Inflammatory macrophage treated with lipopolysaccharide for 1 hour (primary cell): ENCODE results near the gene MPO.
A peak's percentile ranks its signal among the peaks of the same experiment; 100 is the strongest.

ENCODE experiments used
- DNase-seq, 2 donors: peaks; one replicate each; pipeline ENCODE4 v3.0.0-alpha.2; 2020 to 2022

MPO gene

DNA sequence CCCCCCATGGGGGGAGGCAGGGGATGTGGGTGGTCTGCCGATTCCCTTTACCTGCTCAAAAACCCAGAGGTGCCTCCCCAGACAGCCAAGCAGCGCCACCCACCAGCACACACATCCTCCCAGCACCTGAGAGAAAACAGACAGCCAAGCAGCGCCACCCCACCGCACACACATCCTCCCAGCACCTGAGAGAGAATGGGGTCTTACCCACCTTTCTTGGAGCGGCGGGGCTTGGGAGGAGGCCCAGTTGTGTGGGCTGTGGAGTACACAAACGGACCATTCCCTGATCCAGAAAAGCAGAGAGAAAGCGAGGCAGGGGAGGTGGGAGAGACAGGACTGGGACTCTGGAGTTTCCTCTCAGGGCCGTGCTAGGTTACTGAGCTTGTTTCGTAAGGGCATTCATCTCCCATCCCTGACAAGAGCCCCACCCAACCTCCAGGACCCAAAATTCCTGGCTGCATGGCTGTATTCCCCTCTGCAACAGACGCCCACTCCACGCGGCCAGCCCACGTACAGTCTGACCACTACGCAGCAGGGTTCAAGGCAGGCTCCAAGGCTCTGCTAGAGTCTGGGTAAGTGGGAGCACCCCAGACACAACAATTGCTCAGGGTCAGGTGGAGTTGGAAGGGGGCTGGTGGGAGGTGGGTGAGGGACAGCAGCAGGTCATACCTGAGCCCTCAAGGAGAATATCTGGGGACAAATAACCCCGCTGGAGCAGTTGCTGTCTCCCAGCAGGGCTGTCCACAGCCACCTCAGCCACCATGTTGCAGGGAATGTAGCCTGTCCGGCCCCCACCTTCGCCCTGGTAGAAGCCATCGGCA lies 25.6 kb upstream of the MPO start:
- DNase-seq: no peak

- no peak for DNase-seq
Measured at GRCh38 chr17:58305626-58306025, 24.9 kb upstream of the MPO start.

DNA sequence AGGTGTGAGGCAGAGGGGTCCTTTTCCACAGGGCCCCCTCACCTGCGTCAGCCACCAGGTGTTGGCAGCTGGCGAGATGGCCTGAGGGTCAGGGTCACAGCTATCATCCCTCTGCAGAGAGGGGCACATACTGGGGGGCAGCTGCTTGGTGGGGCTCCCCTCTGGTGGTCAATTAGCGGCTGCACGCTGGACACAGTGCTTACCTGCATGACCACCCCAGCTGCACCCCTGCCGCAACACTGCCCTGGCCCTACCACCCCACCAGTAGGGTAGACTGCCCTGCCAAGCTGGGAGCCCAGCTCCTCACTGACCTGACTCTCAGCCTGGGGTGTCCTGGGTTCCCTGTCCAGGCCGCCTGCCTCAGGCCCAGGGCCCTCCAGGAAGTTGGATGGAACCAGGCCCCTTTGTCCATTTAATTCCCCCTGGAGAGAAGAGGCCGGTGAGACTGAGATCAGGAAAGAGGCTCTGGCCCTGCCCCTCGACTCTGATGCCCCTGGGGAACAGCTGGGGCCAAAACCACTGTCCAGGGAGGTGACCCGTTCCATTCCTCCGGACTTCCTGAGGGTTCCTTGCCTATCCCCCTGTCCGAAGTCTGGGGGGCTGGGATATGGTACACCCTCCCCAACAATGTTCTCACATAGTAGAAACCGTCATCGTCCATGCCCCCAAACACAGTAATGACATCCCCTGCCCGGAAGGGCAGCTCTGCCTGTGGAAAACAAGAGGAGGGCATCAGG lies 24.2 kb upstream of the MPO start:
- no peak for DNase-seq

DNA sequence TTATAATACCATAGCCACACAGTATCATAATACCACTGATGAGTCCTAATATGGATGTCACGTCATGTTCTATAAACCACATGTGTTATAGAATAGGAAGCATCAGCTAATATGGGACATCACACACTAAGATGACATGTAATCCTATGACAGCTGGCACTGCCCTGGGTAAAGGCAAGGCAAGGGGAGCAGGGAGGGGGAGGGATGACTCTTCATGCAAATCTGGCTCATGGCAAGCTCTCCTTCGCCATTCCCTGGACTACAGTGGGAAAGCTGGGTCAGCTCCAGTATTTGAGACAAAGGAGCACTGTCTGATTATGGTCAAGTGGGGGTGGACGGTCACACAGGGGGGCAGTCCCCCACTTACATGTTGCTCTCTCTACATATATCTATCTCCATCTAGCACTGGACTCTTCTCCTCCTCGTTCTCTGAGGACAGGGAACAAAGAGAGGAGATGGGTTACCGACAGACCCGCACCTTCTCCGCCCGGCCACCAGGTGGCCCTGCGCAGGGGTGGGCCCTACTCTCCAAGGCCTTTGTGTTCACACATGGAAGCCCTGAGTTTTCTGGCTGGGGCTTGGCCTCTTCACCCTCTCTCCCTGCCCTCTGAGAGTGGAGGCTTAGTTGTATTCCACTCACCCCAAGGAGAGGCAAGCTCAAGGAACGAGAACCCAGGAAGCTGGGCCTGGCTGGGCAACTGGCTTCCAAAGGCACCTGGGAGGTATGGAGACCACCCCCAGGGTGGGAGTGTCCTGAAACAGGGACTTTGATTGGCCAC lies 23.4 kb upstream of the MPO start:
- peak; percentile 44 to 66 for DNase-seq

DNA sequence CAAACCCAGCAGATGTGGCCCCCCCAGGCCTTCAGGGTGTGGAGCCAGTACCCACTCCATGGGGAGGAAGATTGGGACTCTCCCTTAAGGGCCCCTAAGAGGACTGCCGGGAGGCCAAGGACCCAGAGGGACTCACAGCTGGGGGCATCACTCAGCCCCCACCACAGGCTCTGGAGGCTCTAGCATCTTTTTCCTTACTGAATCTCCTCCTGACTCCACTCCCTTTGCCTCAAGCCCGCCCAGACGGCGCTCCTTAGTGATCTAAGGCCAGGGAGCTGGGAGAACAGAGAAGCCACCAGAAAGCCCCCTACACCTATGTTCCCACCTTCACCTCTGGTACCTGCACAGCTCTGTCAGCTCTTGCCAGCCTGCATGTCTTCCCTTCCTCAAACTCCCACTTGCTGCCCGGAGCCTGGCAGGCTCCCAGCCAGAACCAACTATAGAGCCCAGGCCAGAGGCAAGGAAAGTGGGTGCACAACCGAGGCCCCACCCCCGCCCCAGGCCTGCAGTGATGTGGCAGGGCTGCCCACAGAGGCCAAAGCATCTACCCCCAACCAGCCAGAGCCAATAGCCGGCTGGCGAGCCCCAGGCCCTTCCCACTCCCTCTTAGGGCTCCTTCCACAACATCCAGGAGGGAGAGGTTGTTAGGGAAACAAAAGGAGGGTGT lies 22.3 kb upstream of the MPO start:
- DNase-seq: no peak

DNA sequence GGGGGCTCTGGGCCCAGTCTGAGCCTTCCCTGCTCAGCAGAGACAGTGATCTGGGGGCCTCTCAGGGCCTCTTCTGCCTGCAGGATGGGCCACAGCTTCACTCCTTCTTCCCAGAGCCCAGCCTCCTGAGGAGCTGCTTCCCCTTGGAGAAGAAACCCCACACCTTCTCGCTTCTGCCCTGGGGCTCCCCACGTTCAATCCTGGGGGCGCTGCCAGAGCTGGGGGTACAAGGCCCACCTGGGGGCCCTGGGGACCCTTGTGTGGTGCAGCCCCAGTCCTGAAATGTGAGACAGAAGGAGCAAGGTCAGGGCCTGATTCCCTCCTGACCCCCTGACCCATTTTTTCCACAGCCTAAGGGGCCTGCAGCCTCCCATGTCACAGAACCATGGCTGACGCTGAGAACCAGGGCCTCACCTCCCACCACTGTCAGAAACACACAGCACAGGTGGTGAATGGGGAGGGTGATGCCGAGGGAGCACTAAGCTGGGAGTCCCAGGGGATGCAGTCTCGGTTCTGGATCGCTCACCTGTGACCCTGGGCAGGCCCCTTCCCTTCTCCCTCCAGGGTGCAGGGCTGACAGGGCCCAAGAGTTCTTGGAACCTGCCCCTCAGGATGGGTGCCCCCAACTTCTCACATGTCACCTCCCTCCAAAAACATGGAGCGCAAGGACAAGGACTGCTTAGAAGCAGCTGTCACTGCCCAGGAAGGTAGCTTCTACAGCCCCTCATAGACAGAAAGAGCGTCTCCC lies 21.6 kb upstream of the MPO start:
- no peak for DNase-seq

GRCh38 chr17:58301504-58302150 lies 20.9 kb upstream of the MPO start:
- no peak for DNase-seq

GRCh38 chr17:58300336-58300735 lies 19.6 kb upstream of the MPO start:
- no peak for DNase-seq

GRCh38 chr17:58294034-58294433 lies 13.3 kb upstream of the MPO start:
- no peak for DNase-seq

GRCh38 chr17:58291246-58291645 lies 10.5 kb upstream of the MPO start:
- peak in 1 of 2 donors; percentile 53 for DNase-seq

- DNase-seq: peak in 1 of 2 donors; percentile 9
Measured at GRCh38 chr17:58289869-58290268, 9.1 kb upstream of the MPO start.

DNA sequence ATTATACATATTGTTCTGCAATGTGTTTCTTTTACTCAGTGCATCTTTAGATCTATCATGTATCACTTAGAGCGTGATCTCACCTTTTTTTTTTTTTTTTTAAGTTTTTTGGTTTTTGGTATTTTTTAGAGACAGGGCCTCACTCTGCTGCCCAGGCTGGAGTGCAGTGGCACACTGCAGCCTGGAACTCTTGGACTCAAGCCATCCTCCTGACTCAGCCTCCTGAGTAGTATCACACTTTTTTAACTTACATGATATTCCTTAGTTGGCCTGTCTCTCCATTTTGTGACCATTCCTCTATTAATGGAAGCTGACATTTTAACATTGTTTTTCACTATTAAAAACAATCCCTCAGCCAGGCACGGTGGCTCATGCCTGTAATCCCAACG lies 4.7 kb upstream of the MPO start:
- no peak for DNase-seq

DNA sequence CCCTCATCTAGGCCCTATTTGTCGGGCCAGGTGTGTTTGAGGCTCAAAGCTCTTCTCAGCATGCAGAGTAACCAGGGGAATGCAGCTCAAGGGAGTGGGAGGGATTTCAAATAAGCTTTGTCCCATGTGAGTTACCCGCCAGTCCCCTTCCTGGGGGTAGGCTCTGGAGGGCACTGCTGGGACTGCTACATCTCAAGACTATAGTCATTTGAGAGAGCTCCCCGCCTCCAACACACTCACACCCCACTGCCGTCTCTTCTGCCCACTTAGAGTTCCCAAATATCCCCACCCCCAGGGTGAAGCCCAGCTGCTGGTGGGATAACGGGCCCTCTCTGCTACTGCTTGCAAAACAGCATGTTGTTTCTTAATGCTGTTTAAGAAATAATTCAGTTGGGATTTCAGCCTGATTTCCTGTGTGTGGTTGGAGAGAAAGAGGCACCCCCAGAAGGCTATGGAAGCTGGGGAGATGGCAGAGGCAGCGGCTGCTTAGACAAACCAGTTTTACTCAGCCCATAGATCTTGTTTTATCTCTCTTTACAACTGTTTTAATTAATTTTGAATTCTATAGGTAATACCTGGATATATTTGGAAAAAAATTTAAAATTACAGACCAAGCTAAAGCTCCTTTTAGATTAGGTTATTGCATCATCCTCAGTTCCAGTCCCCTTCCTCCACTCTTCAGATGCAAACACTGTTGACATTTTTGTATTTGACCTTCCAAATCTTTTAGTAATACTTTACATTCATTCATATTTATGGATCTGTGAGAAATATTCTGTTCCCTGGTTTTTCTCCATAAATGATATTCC lies 4.1 kb upstream of the MPO start:
- peak; percentile 68 to 92 for DNase-seq

GRCh38 chr17:58283674-58284612 lies 3.2 kb upstream of the MPO start:
- DNase-seq: no peak

- DNase-seq: no peak
Measured at GRCh38 chr17:58282442-58282841, 1.7 kb upstream of the MPO start.

GRCh38 chr17:58281511-58282011 lies 826 bp upstream of the MPO start:
- peak in 1 of 2 donors; percentile 22 for DNase-seq

- no peak for DNase-seq
Measured at GRCh38 chr17:58279736-58280479, 827 bp downstream of the MPO start.

DNA sequence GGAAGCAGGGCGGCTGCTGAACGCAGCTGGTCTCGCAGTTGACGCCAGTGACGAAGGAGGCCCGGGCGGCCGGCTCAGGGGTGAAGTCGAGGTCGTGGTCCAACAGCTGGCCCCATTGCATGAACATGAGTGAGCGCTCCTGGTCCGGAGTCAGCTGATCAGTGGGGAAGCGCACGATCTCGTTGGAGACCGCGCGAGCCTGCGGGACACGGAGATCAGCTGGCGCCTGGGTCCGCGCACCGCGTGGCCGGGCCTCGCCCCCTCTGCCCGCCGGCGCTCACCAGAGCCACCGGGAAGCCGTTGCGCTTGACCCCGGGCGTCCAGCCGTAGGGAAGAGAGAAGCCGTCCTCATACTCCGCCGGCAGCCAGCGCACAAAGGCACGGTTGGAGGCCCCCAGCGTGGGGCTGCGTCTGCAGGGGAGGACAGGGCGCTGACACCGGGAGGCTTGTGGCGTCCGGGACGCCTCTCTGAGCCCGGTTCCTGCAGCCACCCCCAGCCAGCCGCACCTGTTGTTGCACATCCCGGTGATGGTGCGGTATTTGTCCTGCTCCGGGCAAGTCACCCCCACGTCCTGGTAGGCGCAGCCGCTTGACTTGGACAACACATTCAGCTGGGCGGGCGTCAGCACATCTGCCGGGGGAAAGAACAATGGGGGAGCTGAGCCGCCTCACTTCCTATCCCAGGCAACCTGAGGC lies 1.6 kb downstream of the MPO start:
- peak; percentile 41 to 42 for DNase-seq
